UCSD-AML1 (cell line): ENCODE results near the gene EPHB2.

ENCODE experiments used
- DNase-seq: peaks from one replicate; lab custom pipeline; 2025; ENCODE audit not compliant: unreplicated experiment; lab: John Stamatoyannopoulos, UW

EPHB2 gene

GRCh38 chr1:22854688-22855565 is 144.3 kb downstream of the EPHB2 start:
- DNase-seq, result no peak

DNA sequence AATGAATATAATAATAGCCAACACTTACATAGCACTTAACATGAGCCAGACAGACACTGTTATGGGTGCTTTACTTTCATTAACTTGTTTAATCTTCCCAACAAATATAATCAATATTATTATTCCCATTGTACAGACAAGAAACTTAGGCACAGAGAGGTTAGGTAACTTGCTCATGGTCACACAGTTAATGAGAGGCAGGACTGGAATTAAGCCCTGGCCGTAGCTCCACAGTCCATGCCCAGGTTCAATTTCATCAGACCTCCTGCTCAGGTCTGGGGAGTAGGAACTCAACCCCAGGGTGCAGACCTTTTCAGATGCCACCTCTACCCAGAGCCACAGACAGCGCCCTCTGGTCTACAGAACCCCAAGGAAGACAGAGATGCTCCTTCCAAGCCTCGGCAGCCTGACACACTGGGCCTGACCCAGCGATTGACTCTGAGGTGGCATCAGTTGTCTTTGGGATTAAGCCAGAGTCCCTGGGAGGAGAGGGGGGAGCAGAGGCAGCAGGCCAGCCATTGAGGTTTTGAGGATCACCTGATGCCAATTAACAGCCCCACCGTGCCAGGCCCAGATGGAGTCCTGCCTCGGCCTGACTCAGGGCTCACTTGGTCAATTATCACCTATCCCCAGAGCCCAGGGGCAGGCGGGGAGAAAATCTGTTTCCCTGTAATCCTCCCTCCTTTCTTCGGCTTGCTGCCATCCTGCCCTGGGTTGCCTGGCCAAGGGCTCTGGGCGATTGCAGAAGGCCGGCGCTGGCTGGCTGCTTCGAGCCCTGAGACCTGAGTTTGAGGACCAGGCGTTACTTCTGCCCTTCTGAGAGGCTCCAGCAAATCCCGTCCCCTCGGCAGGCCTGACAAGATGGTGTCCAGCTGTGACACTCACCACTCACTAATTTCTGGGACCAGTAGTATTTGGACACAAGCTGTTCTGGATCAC is 145.3 kb downstream of the EPHB2 start:
- DNase-seq, result no peak

- DNase-seq, result no peak
These were observed 147.0 kb downstream of the EPHB2 start for GRCh38 chr1:22857661-22858060.

DNA sequence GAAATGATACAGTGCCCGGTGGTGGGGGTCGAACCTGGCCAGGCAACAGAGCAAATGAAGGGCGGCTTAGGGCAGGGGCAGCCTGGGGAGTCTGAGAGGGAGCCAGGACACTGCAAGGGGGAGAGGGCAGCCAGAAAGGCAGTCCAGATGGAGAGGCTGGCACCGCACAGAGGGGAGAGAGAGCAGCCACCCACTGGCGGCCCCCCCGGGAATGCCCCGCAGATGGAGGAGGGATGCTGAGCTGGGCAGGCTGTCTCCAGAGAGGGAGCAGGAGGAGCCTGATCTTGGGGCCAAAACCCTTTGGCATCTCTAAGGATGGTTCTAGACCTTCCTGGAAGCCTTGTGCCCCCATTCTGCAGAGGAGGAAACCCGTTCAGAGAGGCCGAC is 149.8 kb downstream of the EPHB2 start:
- no peak for DNase-seq

GRCh38 chr1:22860883-22861385 is 150.3 kb downstream of the EPHB2 start:
- no peak for DNase-seq

DNA sequence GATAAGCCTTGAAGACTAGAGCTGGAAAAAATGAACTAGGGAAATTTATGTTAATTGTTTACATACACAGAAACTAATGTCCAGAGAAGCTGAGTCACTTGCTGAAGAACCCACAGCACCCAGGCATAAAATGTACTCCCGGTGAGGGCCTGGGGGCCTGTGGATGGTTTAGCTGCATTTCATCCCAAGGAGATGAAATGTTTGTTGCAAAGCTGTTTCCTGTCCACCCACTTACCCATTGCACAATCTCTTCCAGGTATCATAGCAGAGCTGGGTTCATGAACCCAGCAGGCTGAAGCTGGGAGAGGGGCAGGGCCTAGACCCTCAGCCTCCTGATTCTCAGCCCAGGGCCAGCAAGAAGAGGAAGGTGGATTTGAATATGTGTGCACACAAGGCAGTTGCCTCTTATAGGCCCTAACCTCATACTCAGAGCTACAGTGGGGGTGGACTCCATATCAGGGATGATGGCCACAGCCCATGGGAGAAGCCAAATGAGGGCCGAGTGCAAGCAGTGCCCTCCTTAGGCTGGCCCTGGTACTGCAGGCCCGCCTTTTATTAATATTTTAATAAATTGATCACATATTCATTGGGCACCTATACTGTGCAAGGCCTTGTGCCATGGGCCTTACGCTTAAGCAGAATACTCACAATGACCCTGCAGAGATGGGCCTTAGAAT is 151.3 kb downstream of the EPHB2 start:
- DNase-seq, result peak; percentile 49

DNA sequence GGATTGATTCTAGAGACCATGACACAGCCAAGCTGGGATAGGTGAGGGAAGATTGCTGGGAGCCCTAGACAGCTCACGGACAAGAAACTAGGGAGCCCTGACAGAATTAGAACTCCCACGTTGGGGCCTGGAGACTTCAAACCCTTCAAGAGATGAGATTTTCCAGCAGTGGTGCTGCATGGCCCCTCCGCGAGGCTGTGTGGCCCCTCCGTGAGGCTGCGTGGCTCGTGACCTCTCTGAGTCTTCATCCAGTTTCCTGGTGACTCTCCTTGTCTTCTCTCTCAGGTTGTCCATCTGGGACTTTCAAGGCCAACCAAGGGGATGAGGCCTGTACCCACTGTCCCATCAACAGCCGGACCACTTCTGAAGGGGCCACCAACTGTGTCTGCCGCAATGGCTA is 152.1 kb downstream of the EPHB2 start:
- no peak for DNase-seq

- no peak for DNase-seq
These were observed 153.1 kb downstream of the EPHB2 start for GRCh38 chr1:22863766-22864165.

- DNase-seq, result no peak
These were observed 154.2 kb downstream of the EPHB2 start for GRCh38 chr1:22864886-22865285.

DNA sequence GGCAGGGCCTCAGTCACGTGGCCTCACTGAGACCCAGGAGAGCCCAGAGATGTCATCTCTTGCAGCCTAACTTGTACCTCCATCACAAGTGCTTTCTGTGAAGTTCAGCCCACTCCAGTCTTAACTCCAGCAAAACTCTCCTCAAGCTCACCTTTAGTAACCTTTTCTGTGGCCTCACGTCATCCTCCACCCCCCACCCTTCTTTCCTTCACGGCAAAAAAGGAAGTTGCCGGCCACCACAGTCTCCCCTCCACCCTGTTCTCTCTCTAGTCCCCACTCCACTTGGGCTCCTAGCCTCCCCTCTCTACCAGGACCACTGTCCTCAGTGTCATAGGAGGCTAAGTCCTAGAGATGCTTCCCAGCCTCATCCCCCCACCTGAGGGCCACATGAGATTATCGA is 155.1 kb downstream of the EPHB2 start:
- DNase-seq, result no peak

GRCh38 chr1:22866868-22867267 is 156.2 kb downstream of the EPHB2 start:
- DNase-seq, result no peak

- DNase-seq, result no peak
These were observed 157.7 kb downstream of the EPHB2 start for GRCh38 chr1:22868331-22868730.

GRCh38 chr1:22869325-22869724 is 158.7 kb downstream of the EPHB2 start:
- DNase-seq, result no peak

- no peak for DNase-seq
These were observed 159.7 kb downstream of the EPHB2 start for GRCh38 chr1:22870201-22870871.

GRCh38 chr1:22872981-22873664 is 162.5 kb downstream of the EPHB2 start:
- DNase-seq, result no peak

DNA sequence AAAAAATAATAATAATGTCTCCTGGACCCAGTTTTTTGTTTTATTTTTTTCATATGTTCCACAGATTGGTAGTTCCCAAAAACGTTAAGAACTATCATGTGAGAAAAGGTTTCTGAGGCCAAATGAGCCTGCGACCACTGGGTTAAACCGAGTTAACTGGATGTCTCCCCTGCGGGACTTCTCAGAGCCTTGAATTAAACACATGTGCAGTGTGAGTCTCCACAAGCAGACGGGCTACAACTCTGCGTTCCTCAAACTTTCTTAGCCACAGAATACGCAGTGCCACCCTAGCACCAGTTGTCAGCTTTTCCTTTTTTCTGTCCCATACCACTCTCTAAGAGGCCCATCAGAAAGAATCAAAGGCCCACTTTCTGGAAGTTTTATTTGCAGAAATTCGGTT is 164.1 kb downstream of the EPHB2 start:
- no peak for DNase-seq

DNA sequence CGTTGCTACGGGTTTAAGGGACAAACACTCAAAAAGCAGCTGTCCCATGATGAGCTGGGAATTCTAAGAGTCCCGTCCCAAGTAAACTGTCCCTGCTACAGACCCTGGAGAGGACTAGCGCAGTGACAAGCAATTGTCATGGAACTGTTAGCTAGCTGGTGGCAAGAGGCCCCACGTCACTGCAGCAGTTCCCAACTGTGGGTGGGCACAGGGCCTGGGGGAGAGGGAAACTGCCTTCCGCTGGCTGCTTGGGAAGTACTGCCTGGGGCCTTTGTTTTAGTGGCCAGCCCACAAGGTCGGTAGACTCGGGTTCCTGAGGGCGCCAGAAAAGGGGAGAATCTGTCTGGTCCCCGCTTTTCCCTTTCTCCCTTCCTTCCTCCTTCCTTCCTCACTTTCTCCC is 164.6 kb downstream of the EPHB2 start:
- DNase-seq, result no peak

DNA sequence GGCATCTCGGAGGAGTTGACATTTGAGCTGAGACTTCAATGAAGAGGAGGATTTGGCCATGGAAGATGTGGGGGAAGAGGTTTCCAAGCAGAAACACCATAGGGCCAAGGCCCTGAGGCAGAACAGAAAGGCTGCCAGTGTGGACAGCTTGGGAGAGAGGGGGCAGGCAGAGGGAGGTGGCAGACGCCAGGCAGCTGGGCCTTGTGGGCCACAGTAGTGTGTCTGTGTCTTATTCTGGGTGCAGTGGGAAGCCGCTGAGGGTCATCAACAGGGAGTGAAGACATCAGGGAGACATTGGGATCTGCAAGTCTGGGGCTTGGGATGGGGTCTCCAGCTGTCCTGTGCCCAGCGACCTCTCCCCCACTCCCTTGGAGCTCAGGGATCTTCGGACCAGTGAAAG is 165.2 kb downstream of the EPHB2 start:
- no peak for DNase-seq

DNA sequence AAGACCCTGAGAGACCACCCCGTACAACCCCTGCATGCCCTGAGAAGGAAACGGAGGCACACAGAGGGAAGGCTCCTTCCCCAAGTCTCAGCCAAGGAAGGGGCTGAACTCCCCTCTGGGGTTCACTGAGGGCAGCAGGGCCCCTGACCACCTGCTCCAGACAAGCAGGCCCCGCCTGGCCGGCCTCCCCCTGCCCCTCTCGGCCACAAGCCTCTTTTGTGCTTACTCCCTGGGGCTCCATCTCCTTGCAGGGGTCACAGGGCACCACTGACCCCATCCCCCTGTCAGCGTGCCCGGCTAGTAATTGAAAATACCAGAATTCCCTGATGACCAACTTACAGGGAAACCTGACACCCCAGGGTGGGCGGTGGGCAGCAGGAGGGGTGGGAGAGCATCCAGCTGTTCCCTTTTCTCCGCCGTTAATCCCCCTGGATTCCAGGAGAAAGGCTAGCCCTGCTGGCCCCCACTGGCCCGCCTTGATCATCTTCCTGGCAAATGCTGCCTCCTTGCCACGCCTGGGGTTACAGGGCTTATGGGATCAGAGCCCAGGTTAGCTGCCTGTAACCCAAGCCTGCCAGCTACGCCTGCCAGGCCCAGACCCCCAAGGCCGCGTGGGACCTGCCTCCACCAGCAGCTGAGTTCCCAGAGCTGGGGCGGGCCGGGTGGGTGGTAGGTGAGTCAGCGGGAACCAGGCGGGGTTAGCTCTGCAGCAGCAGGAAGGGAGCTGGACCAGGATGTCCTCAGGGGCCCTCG is 165.9 kb downstream of the EPHB2 start:
- no peak for DNase-seq
